A549 treated with DMSO at 1 μM for 4 hours (cell line): ENCODE results near the gene APIP. TPM values are rescaled to one million over a fixed set of nuclear protein-coding genes. Genes with fewer than 3 reads are reported as not detected.

Source experiments
- total RNA-seq: library from RNA; stranded (reverse); fragments of 200-300 nt; extraction: Qiagen RNA extraction; gene quantifications from 5 replicates; pipeline ENCODE4 v1.2.3, GENCODE V29; 2022; ENCODE audit warnings: low read depth

Gene APIP
- 23.8 to 27.5 TPM (median 24.2 TPM) in 5 replicates for total RNA-seq

GRCh38 chr11:34916015-34916842 lies at the start of gene APIP, which contains the start of gene PDHX:
APIP (minus strand) TSS chr11:34916379; CDS start chr11:34916284, 95 bp downstream.
PDHX (plus strand) TSS chr11:34916618; CDS start chr11:34916656, 38 bp downstream.

Other genes with a start within 250 kb of the APIP start
- 28.5 to 35.3 TPM (median 33.7 TPM) in 5 replicates for gene PDHX, start 239 bp upstream of the APIP start, total RNA-seq
- gene CD44, start 222.8 kb upstream of the APIP start, total RNA-seq, result 710 to 959 TPM (median 804 TPM) in 5 replicates